Loucy (cell line): Measurements from ENCODE around the gene SETBP1.

Source experiments
- H2AFZ ChIP-seq: fragments of 200-600 bp; sonication (generic); 2 replicates; pipeline ENCODE4 v1.6.0; 2016; ENCODE audit warnings: antibody characterized with exemption, mild to moderate bottlenecking, low read length, moderate library complexity
- H3F3A ChIP-seq: fragments of 200-600 bp; 2 replicates; pipeline ENCODE4 v1.6.0; 2016; ENCODE audit warnings: antibody characterized with exemption, low read depth, mild to moderate bottlenecking
- H3K27me3 ChIP-seq: fragments of 200-600 bp; sonication (generic); 2 replicates; pipeline ENCODE4 v1.6.1; 2014; ENCODE audit warnings: low read length, mild to moderate bottlenecking; ENCODE audit not compliant: insufficient read depth, poor library complexity, severe bottlenecking
- H3K36me3 ChIP-seq: fragments of 200-600 bp; sonication (generic); 2 replicates; pipeline ENCODE4 v1.6.1; 2016; ENCODE audit warnings: low read length; ENCODE audit not compliant: insufficient read depth
- H3K4me1 ChIP-seq: fragments of 200-600 bp; sonication (generic); 2 replicates; pipeline ENCODE4 v1.5.1; 2014; ENCODE audit warnings: low read length, mild to moderate bottlenecking; ENCODE audit not compliant: insufficient read depth, poor library complexity, severe bottlenecking
- H3K4me2 ChIP-seq: fragments of 200-600 bp; sonication (generic); 2 replicates; pipeline ENCODE4 v1.6.0; 2014; ENCODE audit warnings: antibody characterized with exemption, low read length, low read depth, mild to moderate bottlenecking; ENCODE audit not compliant: poor library complexity, severe bottlenecking
- H3K4me3 ChIP-seq: fragments of 200-600 bp; sonication (generic); 2 replicates; pipeline ENCODE4 v1.5.1; 2014; ENCODE audit warnings: low read length, mild to moderate bottlenecking, mixed read lengths; ENCODE audit not compliant: poor library complexity, severe bottlenecking
- H3K79me2 ChIP-seq: fragments of 200-600 bp; sonication (generic); 2 replicates; pipeline ENCODE4 v1.6.1; 2014; ENCODE audit warnings: low read length; ENCODE audit not compliant: insufficient read depth
- H3K9ac ChIP-seq: fragments of 200-600 bp; sonication (generic); 2 replicates; pipeline ENCODE4 v1.6.0; 2014; ENCODE audit warnings: mild to moderate bottlenecking, low read depth, low read length, moderate library complexity; ENCODE audit not compliant: poor library complexity, severe bottlenecking
- H3K9me2 ChIP-seq: fragments of 200-600 bp; sonication (generic); replicated peaks from 2 replicates; pipeline ENCODE4 v1.6.1; 2016; ENCODE audit warnings: low read depth, low read length, mixed read lengths
- H3K9me3 ChIP-seq: fragments of 200-600 bp; sonication (generic); 2 replicates; pipeline ENCODE4 v1.6.1; 2014; ENCODE audit warnings: mild to moderate bottlenecking, antibody characterized with exemption, low read length, low read depth; ENCODE audit not compliant: insufficient read depth
- H4K20me1 ChIP-seq: fragments of 200-600 bp; sonication (generic); 2 replicates; pipeline ENCODE4 v1.6.0; 2014; ENCODE audit warnings: antibody characterized with exemption, low read length, mild to moderate bottlenecking; ENCODE audit not compliant: insufficient read depth, poor library complexity, severe bottlenecking
- EZH2phosphoT487 ChIP-seq: fragments of 200-600 bp; IDR thresholded peaks from 2 replicates; pipeline ENCODE4 v1.6.1; 2018; ENCODE audit warnings: antibody characterized with exemption, mild to moderate bottlenecking, moderate library complexity, borderline replicate concordance
- TF ChIP-seq, protein P1 (sequence below): fragments of 200-600 bp; sonication (generic); conservative IDR thresholded peaks from 2 replicates; pipeline ENCODE4 v1.5.1; 2014; ENCODE audit warnings: mild to moderate bottlenecking, antibody characterized with exemption, low read length

SETBP1 gene

DNA sequence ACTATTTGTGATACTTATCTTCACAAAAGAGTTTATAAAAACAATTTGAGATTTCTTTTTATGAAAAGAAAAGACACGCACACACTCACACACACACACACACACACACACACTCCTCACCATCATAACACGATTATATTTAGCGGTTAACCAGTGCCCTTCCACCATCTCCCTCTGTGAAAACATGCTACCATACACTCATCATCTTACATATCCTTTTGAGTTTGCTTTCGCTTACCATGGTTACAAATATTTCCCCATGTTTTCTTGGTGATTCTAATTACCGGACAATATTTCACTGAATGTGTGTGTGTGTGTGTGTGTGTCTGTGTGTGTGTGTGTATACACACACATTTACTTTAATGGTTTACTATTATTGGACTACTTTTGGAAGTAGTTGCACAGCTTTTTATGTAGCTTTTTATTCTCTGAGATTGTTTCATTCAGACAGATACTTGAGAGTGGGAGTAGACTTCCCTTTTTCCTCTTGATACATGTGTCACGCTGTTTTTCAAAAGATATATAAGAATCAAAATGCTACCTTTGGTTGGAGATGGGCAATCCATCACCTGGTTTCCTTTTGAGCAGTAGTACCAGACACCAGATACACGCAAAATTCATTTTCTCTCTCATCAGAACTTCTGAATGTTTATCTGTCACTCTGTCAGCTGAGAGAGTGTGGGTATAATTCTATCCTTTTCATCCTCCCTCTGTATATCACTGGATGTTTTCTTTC lies 138.1 kb downstream of the SETBP1 start:
- Histone ChIP-seq H3K4me3 (no peak overlapping the region), H3K27me3 (no peaks in the 10 kb centered on the region), H3K4me2 (no peak overlapping the region)

DNA sequence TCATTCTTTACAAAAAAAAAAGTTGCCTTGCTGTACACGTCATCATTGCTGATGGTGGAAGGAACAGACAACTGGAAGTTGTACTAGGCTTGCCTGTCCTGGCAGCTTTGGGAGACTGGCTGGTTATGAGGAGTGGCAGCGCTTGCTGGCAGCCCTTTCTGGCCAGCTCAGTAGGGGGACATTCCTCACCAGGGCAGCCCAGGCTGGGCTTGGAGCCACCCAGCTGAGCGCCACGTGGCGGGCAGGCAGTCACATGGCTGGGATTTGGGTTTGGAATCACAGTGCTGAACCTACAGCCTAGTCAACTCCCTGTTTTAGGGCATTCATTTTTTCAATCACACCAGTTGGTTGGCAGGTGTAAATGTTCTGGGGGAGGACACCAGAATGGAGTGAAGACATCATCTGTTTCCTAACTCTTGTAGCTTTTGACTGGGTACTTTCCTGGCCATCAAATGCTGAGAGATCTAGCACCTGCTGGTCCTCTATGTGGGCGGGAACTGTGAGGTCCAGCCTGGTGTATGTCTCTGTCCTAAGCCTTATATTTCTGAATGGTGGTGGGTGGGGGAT lies 139.3 kb downstream of the SETBP1 start:
- peaks cover 22% of the 10 kb centered on the region for H3K4me1 ChIP-seq
- H3K9me2 ChIP-seq = no peaks in the 10 kb centered on the region
- no peak overlapping the region for H3K4me3 ChIP-seq
- H2AFZ ChIP-seq = no peak overlapping the region
- 0 out of 2 replicates have a peak, but pooled peaks cover 3% of the 10 kb centered on the region for H3F3A ChIP-seq
- no peaks in the 10 kb centered on the region for H3K27me3 ChIP-seq
- H3K9ac ChIP-seq = no peak overlapping the region
- peaks cover 10% of the 10 kb centered on the region; the same call in 1 of the 2 replicates for H3K79me2 ChIP-seq
- no peaks in the 10 kb centered on the region; the same call in 1 of the 2 replicates for H3K36me3 ChIP-seq
- TF ChIP-seq EZH2phosphoT487 = no peak
- TF ChIP-seq, protein P1, sequence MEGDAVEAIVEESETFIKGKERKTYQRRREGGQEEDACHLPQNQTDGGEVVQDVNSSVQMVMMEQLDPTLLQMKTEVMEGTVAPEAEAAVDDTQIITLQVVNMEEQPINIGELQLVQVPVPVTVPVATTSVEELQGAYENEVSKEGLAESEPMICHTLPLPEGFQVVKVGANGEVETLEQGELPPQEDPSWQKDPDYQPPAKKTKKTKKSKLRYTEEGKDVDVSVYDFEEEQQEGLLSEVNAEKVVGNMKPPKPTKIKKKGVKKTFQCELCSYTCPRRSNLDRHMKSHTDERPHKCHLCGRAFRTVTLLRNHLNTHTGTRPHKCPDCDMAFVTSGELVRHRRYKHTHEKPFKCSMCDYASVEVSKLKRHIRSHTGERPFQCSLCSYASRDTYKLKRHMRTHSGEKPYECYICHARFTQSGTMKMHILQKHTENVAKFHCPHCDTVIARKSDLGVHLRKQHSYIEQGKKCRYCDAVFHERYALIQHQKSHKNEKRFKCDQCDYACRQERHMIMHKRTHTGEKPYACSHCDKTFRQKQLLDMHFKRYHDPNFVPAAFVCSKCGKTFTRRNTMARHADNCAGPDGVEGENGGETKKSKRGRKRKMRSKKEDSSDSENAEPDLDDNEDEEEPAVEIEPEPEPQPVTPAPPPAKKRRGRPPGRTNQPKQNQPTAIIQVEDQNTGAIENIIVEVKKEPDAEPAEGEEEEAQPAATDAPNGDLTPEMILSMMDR = no peak
- H4K20me1 ChIP-seq = no peaks in the 10 kb centered on the region
- H3K4me2 ChIP-seq = no peak overlapping the region
- no peaks in the 10 kb centered on the region for H3K9me3 ChIP-seq

More for the DNA sequence above, 138.1 kb downstream of the SETBP1 start:
- Histone ChIP-seq H3K79me2 (0 out of 2 replicates have a peak, but pooled peaks cover 10% of the 10 kb centered on the region), H2AFZ (no peak overlapping the region), H3K9me2 (no peaks in the 10 kb centered on the region), H3K4me1 (peaks cover 11% of the 10 kb centered on the region), H3F3A (0 out of 2 replicates have a peak, but pooled peaks cover 3% of the 10 kb centered on the region), H3K9ac (no peak overlapping the region), H3K9me3 (no peaks in the 10 kb centered on the region), H3K36me3 (no peaks in the 10 kb centered on the region; the same call in 1 of the 2 replicates), H4K20me1 (no peaks in the 10 kb centered on the region)
- no peak for TF ChIP-seq EZH2phosphoT487
- TF ChIP-seq, protein P1 = no peak

DNA sequence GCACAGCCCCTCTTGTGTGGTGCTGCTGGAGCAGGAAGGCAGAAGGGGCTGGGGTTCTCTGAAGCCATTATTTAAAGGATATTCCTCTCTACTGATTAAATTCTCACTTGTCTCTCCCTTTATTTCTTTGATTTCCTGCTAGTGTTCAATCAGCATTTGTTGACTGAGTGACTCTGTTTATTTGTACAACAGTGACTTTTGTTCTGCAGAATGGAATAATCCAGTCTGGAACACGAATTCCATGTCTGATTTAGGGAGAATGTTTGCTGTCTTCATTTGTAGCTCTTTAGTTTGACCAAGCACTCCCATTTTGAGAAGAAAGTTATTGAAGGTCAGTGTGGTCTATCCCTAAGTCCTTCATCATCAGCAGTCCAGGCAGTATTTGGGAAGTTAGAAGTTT lies 141.2 kb downstream of the SETBP1 start:
- Histone ChIP-seq H4K20me1 (no peaks in the 10 kb centered on the region), H3K27me3 (no peaks in the 10 kb centered on the region), H3K4me1 (peaks cover 28% of the 10 kb centered on the region), H2AFZ (no peak overlapping the region), H3K4me2 (no peak overlapping the region), H3K36me3 (no peaks in the 10 kb centered on the region; the same call in 1 of the 2 replicates), H3K9me3 (no peaks in the 10 kb centered on the region), H3K4me3 (no peak overlapping the region), H3K9me2 (no peaks in the 10 kb centered on the region), H3K9ac (no peak overlapping the region), H3F3A (0 out of 2 replicates have a peak, but pooled peaks cover 3% of the 10 kb centered on the region), H3K79me2 (peaks cover 18% of the 10 kb centered on the region; the same call in 1 of the 2 replicates)
- no peak for TF ChIP-seq EZH2phosphoT487
- TF ChIP-seq, protein P1 = no peak
